Measurements from ENCODE around the gene NQO2. TPM values are rescaled to one million over a fixed set of nuclear protein-coding genes. Genes with fewer than 3 reads are reported as not detected.

NQO2 gene
- total and polyA plus RNA-seq, 10 of the 15 experiments (the other 5 are each of a cell fraction or from before 2014, with no cell fraction given): 0.55 to 2.6 (median 0.80) TPM

DNA sequence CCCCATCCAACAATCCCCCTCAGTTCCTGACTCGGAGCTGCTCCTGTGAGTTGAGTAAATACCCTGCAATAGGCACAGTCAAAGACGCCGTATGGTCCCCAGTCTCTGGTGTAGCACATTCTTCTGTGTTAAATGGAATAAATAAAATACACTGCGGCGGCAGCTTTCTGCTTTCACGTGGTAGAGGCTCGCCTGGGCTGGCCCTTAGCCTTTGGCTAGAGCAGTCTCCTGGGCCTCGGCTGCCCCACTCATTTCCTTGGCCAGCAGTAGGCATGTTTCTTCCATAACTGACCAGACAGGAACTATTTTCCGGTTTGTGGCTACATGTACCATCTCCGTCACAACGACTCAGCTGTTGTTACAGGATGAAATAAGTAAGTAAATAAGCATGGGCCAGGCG is 49.0 kb upstream of the NQO2 start:
- ATAC-seq (no peak), FAIRE-seq (no peak), DNase-seq (ENCODE audit: low read depth, low spot score) (no peak)
- no peak overlapping the region for H2AFZ ChIP-seq (ENCODE audit: control insufficient read depth, low read depth, low read length)
- intact Hi-C loops (cut with micrococcal nuclease; ENCODE audit: unreplicated experiment) (no loop called here), in situ Hi-C loops (cut with MboI) (no loop called here)
- no peak overlapping the region for H3K4me3 ChIP-seq
- peaks cover 1% of the 10 kb centered on the region; the same call in 1 of the 3 replicates for H3K9me3 ChIP-seq (replicated peaks; ENCODE audit: control insufficient read depth, insufficient read depth, low read length)
- ChIA-PET SMC1A (ENCODE audit: uncharacterized antibody, unreplicated experiment) (interaction anchor here (1.2 kb wide), 1 partner anchor 9 kb away, joined by 3 read pairs; no protein-coding TSS in a partner anchor), RAD21 (ENCODE audit: unreplicated experiment) (interaction anchor here (0.6 kb wide), 1 partner anchor 20 kb away, joined by 3 read pairs; no protein-coding TSS in a partner anchor), POLR2A (no interaction called here), CTCF (interaction anchor here (0.6 to 1.5 kb wide), 3 partner anchors 11 to 107 kb away, joined by 3 to 6 read pairs (median 4); no protein-coding TSS in a partner anchor)
- no peak overlapping the region for H3K4me2 ChIP-seq (ENCODE audit: control insufficient read depth, insufficient read depth)
- H4K20me1 ChIP-seq (ENCODE audit: control insufficient read depth, insufficient read depth): no peaks in the 10 kb centered on the region
- TF ChIP-seq ESRRA (IDR thresholded peaks at IDR 0.05; ENCODE audit: low read length): no peak
- no TSS peak for BruUV-seq (replicated peaks)
- no peaks in the 10 kb centered on the region for H3K79me2 ChIP-seq (ENCODE audit: control insufficient read depth, insufficient read depth, low read length)
- H3K27ac ChIP-seq (ENCODE audit: control insufficient read depth, insufficient read depth): no peak overlapping the region
- 66% methylated on average over 12 of the region's 12 CpGs for WGBS (ENCODE audit: insufficient coverage, insufficient replicate concordance, low lambda C conversion rate, missing lambda C conversion rate)
- peaks cover 7% of the 10 kb centered on the region for H3K4me1 ChIP-seq (ENCODE audit: control insufficient read depth, insufficient read depth, low read length)
- H3K27me3 ChIP-seq (replicated peaks in 1 of 2; ENCODE audit: control insufficient read depth in 2 of 2, insufficient read depth in 2 of 2, low read length in 1 of 2): peaks cover 6 to 8% of the 10 kb centered on the region in 2 experiments
- H3K36me3 ChIP-seq (ENCODE audit: control insufficient read depth in 2 of 2, insufficient read depth in 2 of 2, low read length in 1 of 2): no peaks in the 10 kb centered on the region
- no peak overlapping the region for H3K9ac ChIP-seq (ENCODE audit: control insufficient read depth, insufficient read depth, low read length)

DNA sequence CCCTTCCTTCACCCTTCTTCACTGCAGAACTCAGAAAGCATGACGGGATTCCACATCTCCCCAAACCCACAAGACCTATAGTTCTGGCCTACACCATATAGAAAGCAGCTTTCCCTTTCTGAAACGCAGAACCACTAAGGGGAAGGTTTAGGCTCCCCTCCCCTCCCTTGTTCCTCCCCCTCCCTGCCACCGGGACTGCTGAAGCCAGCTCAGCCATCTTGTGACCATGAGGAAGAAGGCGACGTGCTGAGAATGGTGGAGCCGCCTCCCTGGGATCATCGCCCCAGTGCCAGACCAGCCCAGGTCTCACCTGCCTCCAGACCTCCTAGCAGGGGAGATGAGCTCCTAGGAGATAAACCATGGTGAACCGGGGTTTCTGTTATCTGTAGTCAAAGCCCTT is 48.0 kb upstream of the NQO2 start:
- Histone ChIP-seq H3K36me3 (ENCODE audit: control insufficient read depth in 2 of 2, insufficient read depth in 2 of 2, low read length in 1 of 2) (no peaks in the 10 kb centered on the region), H3K9ac (ENCODE audit: control insufficient read depth, insufficient read depth, low read length) (no peak overlapping the region), H3K4me2 (ENCODE audit: control insufficient read depth, insufficient read depth) (no peak overlapping the region), H3K4me1 (ENCODE audit: control insufficient read depth, insufficient read depth, low read length) (no peaks in the 10 kb centered on the region), H3K9me3 (replicated peaks; ENCODE audit: control insufficient read depth, insufficient read depth, low read length) (peaks cover 1% of the 10 kb centered on the region; the same call in 1 of the 3 replicates), H3K27ac (ENCODE audit: control insufficient read depth, insufficient read depth) (no peak overlapping the region), H3K4me3 (no peak overlapping the region), H3K79me2 (ENCODE audit: control insufficient read depth, insufficient read depth, low read length) (no peaks in the 10 kb centered on the region), H2AFZ (ENCODE audit: control insufficient read depth, low read depth, low read length) (no peak overlapping the region), H3K27me3 (replicated peaks in 1 of 2; ENCODE audit: control insufficient read depth in 2 of 2, insufficient read depth in 2 of 2, low read length in 1 of 2) (peaks cover 6 to 8% of the 10 kb centered on the region in 2 experiments), H4K20me1 (ENCODE audit: control insufficient read depth, insufficient read depth) (no peaks in the 10 kb centered on the region)
- ATAC-seq: no peak
- DNase-seq (ENCODE audit: low read depth, low spot score): no peak
- CTCF ChIA-PET: interaction anchor here (0.9 to 2.4 kb wide), 21 partner anchors 11 to 1356 kb away, joined by 3 to 55 read pairs (median 6); no protein-coding TSS in a partner anchor
- no TSS peak for BruUV-seq (replicated peaks)
- RAD21 ChIA-PET (ENCODE audit: unreplicated experiment): interaction anchor here (0.9 to 1.4 kb wide), 4 partner anchors 16 to 184 kb away, joined by 3 to 15 read pairs (median 4); no protein-coding TSS in a partner anchor
- 76% methylated on average over 8 of the region's 8 CpGs for WGBS (ENCODE audit: insufficient coverage, insufficient replicate concordance, low lambda C conversion rate, missing lambda C conversion rate)
- POLR2A ChIA-PET: no interaction called here
- no peak for FAIRE-seq
- in situ Hi-C loops (cut with MboI): no loop called here
- SMC1A ChIA-PET (ENCODE audit: uncharacterized antibody, unreplicated experiment): interaction anchor here (0.6 to 2.3 kb wide), 13 partner anchors 14 to 772 kb away, joined by 3 to 10 read pairs (median 3); no protein-coding TSS in a partner anchor
- TF ChIP-seq MTA3 (IDR thresholded peaks at IDR 0.05; ENCODE audit: borderline replicate concordance, low read length) (no peak), BCL11A (IDR thresholded peaks at IDR 0.05; ENCODE audit: low read depth, low read length) (no peak)
- intact Hi-C loops (cut with micrococcal nuclease; ENCODE audit: unreplicated experiment): loop anchor here (1.0 kb wide), 1 partner anchor 38 kb away; no protein-coding TSS in a partner anchor
